NB4 (cell line): ENCODE results near the gene GAD1.

Source experiments
- CTCF ChIP-seq: IDR thresholded peaks from one replicate; pipeline ENCODE4 v1.5.1; 2012; ENCODE audit warnings: low read depth, low read length
- POLR2A ChIP-seq: IDR thresholded peaks from 2 replicates; pipeline ENCODE4 v1.6.1; 2011; ENCODE audit warnings: mild to moderate bottlenecking; ENCODE audit not compliant: insufficient read length; ENCODE audit errors: extremely low read depth
- TF ChIP-seq, protein P1 (sequence below): IDR thresholded peaks from 2 replicates; pipeline ENCODE4 v1.6.1; 2011; ENCODE audit warnings: low read depth, low read length

DNA sequence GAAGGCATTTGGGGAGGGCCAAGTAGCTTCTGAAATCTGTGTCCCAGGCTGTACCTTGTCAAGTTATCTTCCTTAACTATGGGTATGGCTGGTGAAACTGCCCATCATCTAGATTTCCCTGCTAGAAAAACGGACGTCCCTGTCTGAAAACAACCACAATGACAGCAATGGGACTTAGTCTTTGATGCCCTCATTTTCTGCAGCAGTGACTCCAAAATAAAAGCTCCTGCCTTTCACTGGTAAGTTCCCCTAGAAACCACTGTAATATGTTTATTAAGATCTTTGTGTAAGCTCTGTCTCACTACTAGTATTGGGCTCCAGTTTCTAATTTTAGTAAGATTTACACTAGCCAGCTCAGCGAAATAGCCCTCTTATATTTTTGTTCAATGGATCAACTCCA lies 65.2 kb downstream of the GAD1 start:
- no peak for TF ChIP-seq CTCF
- TF ChIP-seq, protein P1, sequence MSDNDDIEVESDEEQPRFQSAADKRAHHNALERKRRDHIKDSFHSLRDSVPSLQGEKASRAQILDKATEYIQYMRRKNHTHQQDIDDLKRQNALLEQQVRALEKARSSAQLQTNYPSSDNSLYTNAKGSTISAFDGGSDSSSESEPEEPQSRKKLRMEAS: no peak
- TF ChIP-seq POLR2A: no peak
